ENCODE results near the gene GCDH.
A peak's percentile ranks its signal among the peaks of the same experiment; 100 is the strongest.

GCDH gene

DNA sequence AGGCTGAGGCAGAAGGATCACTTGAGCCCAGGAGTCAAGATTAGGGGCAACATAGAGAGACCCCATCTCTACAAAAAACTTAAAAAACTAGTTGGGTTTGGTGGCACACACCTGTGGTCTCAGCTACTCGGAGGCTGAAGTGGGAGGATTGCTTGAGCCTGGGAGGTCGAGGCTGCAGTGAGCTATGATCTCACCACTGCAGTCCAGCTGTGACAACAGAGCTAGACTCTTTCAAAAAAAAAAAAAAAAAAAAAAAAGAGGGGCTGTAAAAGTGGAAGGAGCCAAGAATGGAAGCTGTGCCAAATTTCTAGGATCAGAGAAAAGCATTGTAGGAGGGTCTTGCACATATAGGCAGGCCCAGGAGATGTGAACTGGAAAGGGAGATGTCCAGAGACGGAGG lies 19.3 kb upstream of the GCDH start:
- Histone ChIP-seq H2BK5ac (ENCODE audit: low read length) (no peak overlapping the region), H2AK5ac (ENCODE audit: low read length) (no peak overlapping the region), H3K4me2 (ENCODE audit: low read length) (no peak overlapping the region), H3K79me2 (ENCODE audit: control insufficient read depth, insufficient read depth, low read length) (no peaks in the 10 kb centered on the region), H3K4ac (ENCODE audit: low read depth, low read length) (no peak overlapping the region), H3K18ac (ENCODE audit: low read length) (no peak overlapping the region), H2BK15ac (replicated peaks; ENCODE audit: low read depth) (no peak overlapping the region), H2BK120ac (ENCODE audit: low read depth, low read length) (no peak overlapping the region), H3K9ac (ENCODE audit: low read length) (no peak overlapping the region), H3K79me1 (ENCODE audit: low read length) (no peaks in the 10 kb centered on the region), H4K8ac (ENCODE audit: low read depth, low read length) (no peak overlapping the region), H3K27me3 (ENCODE audit: insufficient read depth, low read length, poor library complexity) (no peaks in the 10 kb centered on the region), H3K4me3 (ENCODE audit: low read length) (no peak overlapping the region), H3K36me3 (ENCODE audit: control insufficient read depth, insufficient read depth, low read length) (no peaks in the 10 kb centered on the region), H3K23ac (ENCODE audit: low read length) (no peak overlapping the region), H3K27ac (ENCODE audit: low read depth, low read length) (no peak overlapping the region), H3K4me1 (ENCODE audit: control insufficient read depth, low read depth, low read length) (no peaks in the 10 kb centered on the region), H3K56ac (ENCODE audit: low read length) (no peak overlapping the region), H4K5ac (ENCODE audit: low read length) (no peak overlapping the region)
- no peak for DNase-seq
- no CpG with 5 or more reads among the region's 3 CpGs for WGBS (ENCODE audit: extremely low coverage, insufficient coverage, low lambda C conversion rate)

DNA sequence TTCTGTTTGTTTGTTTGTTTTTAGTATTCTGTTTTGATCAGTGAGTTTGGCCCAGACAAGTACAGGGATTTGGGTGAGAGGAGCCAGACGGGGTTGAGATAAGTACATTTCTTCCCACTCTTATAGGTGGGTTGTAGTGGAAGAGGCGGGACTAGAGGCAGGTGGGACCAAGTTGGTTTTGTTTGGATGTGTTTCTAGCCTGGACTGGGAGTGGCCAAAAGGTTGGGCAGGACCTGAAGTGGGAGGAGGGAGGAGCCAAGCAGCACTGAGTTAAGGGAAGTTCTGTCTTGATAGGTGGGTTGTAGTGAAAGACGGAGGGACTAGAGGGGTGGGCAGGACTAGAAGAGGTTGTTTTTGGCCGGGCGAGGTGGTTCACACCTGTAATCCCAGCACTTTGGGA lies 18.7 kb upstream of the GCDH start:
- Histone ChIP-seq H3K4ac (ENCODE audit: low read depth, low read length) (no peak overlapping the region), H3K79me2 (ENCODE audit: control insufficient read depth, insufficient read depth, low read length) (no peaks in the 10 kb centered on the region), H3K4me3 (ENCODE audit: low read length) (no peak overlapping the region), H3K23ac (ENCODE audit: low read length) (no peak overlapping the region), H3K4me1 (ENCODE audit: control insufficient read depth, low read depth, low read length) (no peaks in the 10 kb centered on the region), H3K4me2 (ENCODE audit: low read length) (no peak overlapping the region), H3K18ac (ENCODE audit: low read length) (no peak overlapping the region), H3K9ac (ENCODE audit: low read length) (no peak overlapping the region), H2BK5ac (ENCODE audit: low read length) (no peak overlapping the region), H3K56ac (ENCODE audit: low read length) (no peak overlapping the region), H3K79me1 (ENCODE audit: low read length) (no peaks in the 10 kb centered on the region), H3K27ac (ENCODE audit: low read depth, low read length) (no peak overlapping the region), H3K27me3 (ENCODE audit: insufficient read depth, low read length, poor library complexity) (no peaks in the 10 kb centered on the region), H3K36me3 (ENCODE audit: control insufficient read depth, insufficient read depth, low read length) (no peaks in the 10 kb centered on the region), H4K8ac (ENCODE audit: low read depth, low read length) (no peak overlapping the region), H2BK15ac (replicated peaks; ENCODE audit: low read depth) (no peak overlapping the region), H2AK5ac (ENCODE audit: low read length) (no peak overlapping the region), H4K5ac (ENCODE audit: low read length) (no peak overlapping the region), H2BK120ac (ENCODE audit: low read depth, low read length) (no peak overlapping the region)
- DNase-seq, result peak; percentile 35
- WGBS (ENCODE audit: extremely low coverage, insufficient coverage, low lambda C conversion rate), result no CpG with 5 or more reads among the region's 5 CpGs

DNA sequence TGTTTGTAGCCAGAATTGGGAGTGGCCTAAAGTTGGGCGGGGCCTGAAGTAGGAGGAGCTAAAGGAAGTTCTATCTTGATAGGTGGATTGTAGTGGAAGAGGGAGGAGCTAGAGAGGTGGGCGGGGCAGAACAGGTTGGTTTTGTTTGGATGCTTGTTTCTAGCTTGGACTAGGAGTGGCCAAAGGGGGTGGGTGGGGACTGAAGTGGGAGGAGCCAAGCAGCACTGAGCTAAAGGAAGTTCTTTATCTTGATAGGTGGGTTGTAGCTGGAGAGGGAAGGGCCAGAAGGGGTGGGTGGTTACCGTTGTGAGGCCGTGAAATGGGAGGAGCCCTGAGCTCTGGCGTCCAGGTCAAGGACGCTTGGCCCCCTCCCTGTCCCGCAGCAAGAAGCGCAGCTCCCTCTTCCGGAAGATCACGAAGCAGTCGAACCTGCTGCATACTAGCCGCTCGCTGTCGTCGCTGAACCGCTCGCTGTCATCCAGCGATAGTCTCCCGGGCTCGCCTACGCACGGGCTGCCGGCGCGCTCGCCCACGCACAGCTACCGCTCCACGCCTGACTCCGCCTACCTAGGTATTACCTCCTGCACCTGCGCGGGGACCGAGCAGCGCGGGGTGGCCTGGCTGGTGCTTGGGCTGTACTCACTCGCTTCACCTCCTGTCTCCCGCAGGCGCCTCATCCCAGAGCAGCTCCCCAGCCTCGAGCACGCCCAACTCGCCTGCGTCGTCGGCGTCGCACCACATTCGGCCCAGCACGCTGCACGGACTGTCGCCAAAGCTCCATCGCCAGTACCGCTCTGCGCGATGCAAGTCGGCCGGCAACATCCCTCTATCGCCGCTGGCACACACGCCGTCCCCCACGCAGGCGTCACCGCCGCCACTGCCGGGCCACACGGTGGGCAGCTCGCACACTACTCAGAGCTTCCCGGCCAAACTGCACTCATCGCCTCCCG lies 17.7 kb upstream of the GCDH start:
- WGBS (ENCODE audit: extremely low coverage, insufficient coverage, low lambda C conversion rate), result no CpG with 5 or more reads among the region's 70 CpGs
- Histone ChIP-seq H3K18ac (ENCODE audit: low read length) (no peak overlapping the region), H2BK120ac (ENCODE audit: low read depth, low read length) (no peak overlapping the region), H4K5ac (ENCODE audit: low read length) (no peak overlapping the region), H2BK15ac (replicated peaks; ENCODE audit: low read depth) (no peak overlapping the region), H3K79me2 (ENCODE audit: control insufficient read depth, insufficient read depth, low read length) (no peaks in the 10 kb centered on the region), H3K4me1 (ENCODE audit: control insufficient read depth, low read depth, low read length) (no peaks in the 10 kb centered on the region), H3K9ac (ENCODE audit: low read length) (no peak overlapping the region), H2BK5ac (ENCODE audit: low read length) (no peak overlapping the region), H4K8ac (ENCODE audit: low read depth, low read length) (no peak overlapping the region), H3K27me3 (ENCODE audit: insufficient read depth, low read length, poor library complexity) (no peaks in the 10 kb centered on the region), H3K56ac (ENCODE audit: low read length) (no peak overlapping the region), H3K4me3 (ENCODE audit: low read length) (no peak overlapping the region), H3K27ac (ENCODE audit: low read depth, low read length) (no peak overlapping the region), H3K23ac (ENCODE audit: low read length) (no peak overlapping the region), H3K4me2 (ENCODE audit: low read length) (no peak overlapping the region), H3K36me3 (ENCODE audit: control insufficient read depth, insufficient read depth, low read length) (no peaks in the 10 kb centered on the region), H3K79me1 (ENCODE audit: low read length) (no peaks in the 10 kb centered on the region), H2AK5ac (ENCODE audit: low read length) (no peak overlapping the region), H3K4ac (ENCODE audit: low read depth, low read length) (no peak overlapping the region)
- peak; percentile 66 for DNase-seq

DNA sequence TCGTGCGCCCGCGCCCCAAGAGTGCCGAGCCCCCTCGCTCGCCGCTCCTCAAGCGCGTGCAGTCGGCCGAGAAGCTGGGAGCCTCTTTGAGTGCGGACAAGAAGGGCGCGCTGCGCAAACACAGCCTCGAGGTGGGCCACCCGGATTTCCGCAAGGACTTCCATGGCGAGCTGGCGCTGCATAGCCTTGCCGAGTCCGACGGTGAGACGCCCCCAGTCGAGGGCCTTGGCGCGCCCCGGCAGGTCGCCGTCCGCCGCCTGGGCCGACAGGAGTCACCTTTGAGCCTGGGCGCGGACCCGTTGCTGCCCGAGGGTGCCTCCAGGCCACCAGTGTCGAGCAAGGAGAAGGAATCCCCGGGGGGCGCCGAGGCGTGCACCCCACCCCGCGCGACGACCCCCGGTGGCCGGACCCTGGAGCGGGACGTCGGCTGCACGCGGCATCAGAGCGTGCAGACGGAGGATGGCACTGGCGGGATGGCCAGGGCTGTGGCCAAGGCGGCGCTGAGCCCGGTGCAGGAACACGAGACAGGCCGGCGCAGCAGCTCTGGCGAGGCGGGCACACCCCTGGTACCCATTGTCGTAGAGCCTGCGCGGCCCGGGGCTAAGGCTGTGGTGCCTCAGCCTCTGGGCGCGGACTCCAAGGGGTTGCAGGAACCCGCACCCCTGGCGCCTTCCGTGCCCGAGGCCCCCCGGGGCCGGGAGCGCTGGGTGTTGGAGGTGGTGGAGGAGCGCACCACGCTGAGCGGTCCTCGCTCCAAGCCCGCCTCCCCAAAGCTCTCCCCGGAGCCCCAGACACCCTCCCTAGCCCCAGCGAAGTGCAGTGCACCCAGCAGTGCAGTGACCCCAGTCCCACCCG lies 16.8 kb upstream of the GCDH start:
- H3K23ac ChIP-seq (ENCODE audit: low read length), result no peak overlapping the region
- no peak overlapping the region for H3K4me2 ChIP-seq (ENCODE audit: low read length)
- no peak for DNase-seq
- no peak overlapping the region for H3K56ac ChIP-seq (ENCODE audit: low read length)
- no peaks in the 10 kb centered on the region for H3K36me3 ChIP-seq (ENCODE audit: control insufficient read depth, insufficient read depth, low read length)
- H3K9ac ChIP-seq (ENCODE audit: low read length), result no peak overlapping the region
- no peak overlapping the region for H3K4ac ChIP-seq (ENCODE audit: low read depth, low read length)
- no peak overlapping the region for H2BK120ac ChIP-seq (ENCODE audit: low read depth, low read length)
- no peaks in the 10 kb centered on the region for H3K4me1 ChIP-seq (ENCODE audit: control insufficient read depth, low read depth, low read length)
- H4K8ac ChIP-seq (ENCODE audit: low read depth, low read length), result no peak overlapping the region
- no peak overlapping the region for H2BK5ac ChIP-seq (ENCODE audit: low read length)
- no peak overlapping the region for H2BK15ac ChIP-seq (replicated peaks; ENCODE audit: low read depth)
- H2AK5ac ChIP-seq (ENCODE audit: low read length), result no peak overlapping the region
- no peak overlapping the region for H3K4me3 ChIP-seq (ENCODE audit: low read length)
- no peaks in the 10 kb centered on the region for H3K79me2 ChIP-seq (ENCODE audit: control insufficient read depth, insufficient read depth, low read length)
- no peaks in the 10 kb centered on the region for H3K79me1 ChIP-seq (ENCODE audit: low read length)
- no peaks in the 10 kb centered on the region for H3K27me3 ChIP-seq (ENCODE audit: insufficient read depth, low read length, poor library complexity)
- WGBS (ENCODE audit: extremely low coverage, insufficient coverage, low lambda C conversion rate), result no CpG with 5 or more reads among the region's 86 CpGs
- no peak overlapping the region for H3K18ac ChIP-seq (ENCODE audit: low read length)
- no peak overlapping the region for H3K27ac ChIP-seq (ENCODE audit: low read depth, low read length)
- no peak overlapping the region for H4K5ac ChIP-seq (ENCODE audit: low read length)

- Histone ChIP-seq H3K27ac (ENCODE audit: low read depth, low read length) (no peak overlapping the region), H3K4me2 (ENCODE audit: low read length) (no peak overlapping the region), H4K5ac (ENCODE audit: low read length) (no peak overlapping the region), H3K56ac (ENCODE audit: low read length) (no peak overlapping the region), H3K9ac (ENCODE audit: low read length) (no peak overlapping the region), H3K18ac (ENCODE audit: low read length) (no peak overlapping the region), H3K79me2 (ENCODE audit: control insufficient read depth, insufficient read depth, low read length) (no peaks in the 10 kb centered on the region), H2BK15ac (replicated peaks; ENCODE audit: low read depth) (no peak overlapping the region), H3K79me1 (ENCODE audit: low read length) (no peaks in the 10 kb centered on the region), H2AK5ac (ENCODE audit: low read length) (no peak overlapping the region), H3K36me3 (ENCODE audit: control insufficient read depth, insufficient read depth, low read length) (no peaks in the 10 kb centered on the region), H3K4ac (ENCODE audit: low read depth, low read length) (no peak overlapping the region), H2BK120ac (ENCODE audit: low read depth, low read length) (no peak overlapping the region), H3K4me1 (ENCODE audit: control insufficient read depth, low read depth, low read length) (no peaks in the 10 kb centered on the region), H3K23ac (ENCODE audit: low read length) (no peak overlapping the region), H3K27me3 (ENCODE audit: insufficient read depth, low read length, poor library complexity) (no peaks in the 10 kb centered on the region), H3K4me3 (ENCODE audit: low read length) (no peak overlapping the region), H2BK5ac (ENCODE audit: low read length) (no peak overlapping the region), H4K8ac (ENCODE audit: low read depth, low read length) (no peak overlapping the region)
- no peak for DNase-seq
- no CpG with 5 or more reads among the region's 6 CpGs for WGBS (ENCODE audit: extremely low coverage, insufficient coverage, low lambda C conversion rate)
These were observed 15.9 kb upstream of the GCDH start for GRCh38 chr19:12875086-12875485.
